GM12878 (cell line): Measurements from ENCODE around the gene CDH4. TPM values are rescaled to one million over a fixed set of nuclear protein-coding genes. Genes with fewer than 3 reads are reported as not detected.

ENCODE experiments used
- BMI1 ChIP-seq: fragments of 450-650 bp; IDR thresholded peaks from 2 replicates; pipeline ENCODE4 v1.6.1; 2016; ENCODE audit warnings: mild to moderate bottlenecking, moderate library complexity, borderline replicate concordance
- POLR2AphosphoS2 ChIP-seq: IDR thresholded peaks from 2 replicates; pipeline ENCODE4 v1.6.1; 2011; ENCODE audit warnings: low read depth, mild to moderate bottlenecking, low read length, improper control_type of control experiment, moderate library complexity
- SPI1 ChIP-seq: IDR thresholded peaks from 2 replicates; pipeline ENCODE4 v1.6.1; 2011; ENCODE audit warnings: low read depth, mild to moderate bottlenecking, low read length, moderate library complexity, borderline replicate concordance; ENCODE audit not compliant: insufficient read depth
- ZBED1 ChIP-seq: IDR thresholded peaks from 2 replicates; pipeline ENCODE4 v1.6.1; 2016; ENCODE audit warnings: borderline replicate concordance
- polyA plus RNA-seq, 11 experiments: library from polyadenylated mRNA; depleted of rRNA in 4 of 11; unstranded in 6 of 11; stranded (reverse) in 5 of 11; fragments of >200 nt; fragmentation: Nextera tagmentation in 4 of 11; fragmentation: Illumina TruSeq in 1 of 11; extraction: Ambion mirVana in 4 of 11; extraction: Trizol in 1 of 11; gene quantifications; 1 replicate in 1 of 11; 2 replicates in 10 of 11; pipeline versions ENCODE4 v1.2.1 to v1.2.3, GENCODE V29; 2011 to 2016; ENCODE audit warnings: inconsistent platforms in 2 of 11, missing spikeins in 2 of 11, low read depth in 1 of 11
- total RNA-seq, 4 experiments: library from RNA; depleted of rRNA in 3 of 4; stranded (reverse); fragments of >200 nt in 3 of 4; fragmentation: Illumina TruSeq in 1 of 4; extraction: Trizol in 1 of 4; gene quantifications; 2 replicates each; pipeline versions ENCODE4 v1.2.1 to v1.2.3, GENCODE V29; 2013 to 2021
- TF ChIP-seq, protein P1 (sequence below): IDR thresholded peaks from 2 replicates; pipeline ENCODE4 v1.6.1; 2011; ENCODE audit warnings: low read depth, low read length, improper control_type of control experiment, borderline replicate concordance
- TF ChIP-seq, protein P2 (sequence below): fragments of 450-650 bp; formaldehyde crosslinking; IDR thresholded peaks from 2 replicates; pipeline ENCODE4 v1.5.0; 2022; ENCODE audit warnings: mild to moderate bottlenecking, missing genetic modification characterization
- TF ChIP-seq, protein P3 (sequence below): fragments of 450-650 bp; IDR thresholded peaks from 2 replicates; pipeline ENCODE4 v1.6.1; 2016; ENCODE audit warnings: mild to moderate bottlenecking, moderate library complexity, borderline replicate concordance

The CDH4 gene
- total and polyA plus RNA-seq, 10 of the 15 experiments (the other 5 are each of a cell fraction or from before 2014, with no cell fraction given): not detected

DNA sequence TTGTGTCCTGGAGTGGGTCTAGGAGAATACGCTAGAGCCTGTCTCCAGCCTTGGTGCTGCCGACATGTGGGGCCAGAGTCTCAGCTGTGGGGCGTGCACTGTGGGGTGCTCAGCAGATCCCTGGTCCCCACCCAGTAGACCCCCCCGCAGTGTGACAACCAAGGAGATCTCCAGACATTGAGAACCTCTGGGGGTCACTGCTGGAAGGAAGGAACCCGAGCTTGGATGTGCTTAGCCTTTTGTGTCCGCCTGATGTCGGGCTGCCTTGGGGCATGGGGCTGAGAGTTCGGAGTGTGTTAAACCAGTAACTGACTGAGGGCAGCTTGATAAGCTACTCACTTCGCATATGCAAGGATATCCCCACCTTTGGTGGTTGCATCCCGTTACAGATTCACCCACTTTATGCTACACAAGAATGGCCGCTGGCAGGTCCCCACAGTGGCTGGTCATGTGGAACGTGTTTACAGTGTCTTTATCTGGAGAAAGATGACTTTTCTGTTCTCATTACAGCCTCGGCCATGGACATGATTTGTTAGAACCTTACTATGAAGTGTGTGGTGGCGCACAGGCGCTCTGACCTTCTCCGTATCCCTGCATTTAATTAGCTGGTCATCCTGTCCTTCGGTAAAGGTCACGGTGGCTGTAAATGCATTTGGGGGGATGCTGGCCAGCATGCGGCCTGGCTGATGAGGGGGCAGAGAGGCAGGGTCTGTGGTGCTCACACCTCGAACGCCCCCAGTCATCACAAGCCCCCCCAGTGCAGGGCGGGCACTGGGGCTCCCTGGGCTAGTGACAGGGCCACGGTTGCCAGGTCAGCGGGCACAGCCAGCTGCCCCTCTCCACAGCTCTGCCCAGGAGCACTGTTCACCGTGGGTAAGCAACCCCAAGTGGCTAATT lies 446.8 kb downstream of the CDH4 start (continued):
- no peak for TF ChIP-seq BMI1
- no peak for TF ChIP-seq ZBED1
- TF ChIP-seq, protein P1, sequence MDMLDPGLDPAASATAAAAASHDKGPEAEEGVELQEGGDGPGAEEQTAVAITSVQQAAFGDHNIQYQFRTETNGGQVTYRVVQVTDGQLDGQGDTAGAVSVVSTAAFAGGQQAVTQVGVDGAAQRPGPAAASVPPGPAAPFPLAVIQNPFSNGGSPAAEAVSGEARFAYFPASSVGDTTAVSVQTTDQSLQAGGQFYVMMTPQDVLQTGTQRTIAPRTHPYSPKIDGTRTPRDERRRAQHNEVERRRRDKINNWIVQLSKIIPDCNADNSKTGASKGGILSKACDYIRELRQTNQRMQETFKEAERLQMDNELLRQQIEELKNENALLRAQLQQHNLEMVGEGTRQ: no peak
- TF ChIP-seq SPI1: no peak
- TF ChIP-seq, protein P2, sequence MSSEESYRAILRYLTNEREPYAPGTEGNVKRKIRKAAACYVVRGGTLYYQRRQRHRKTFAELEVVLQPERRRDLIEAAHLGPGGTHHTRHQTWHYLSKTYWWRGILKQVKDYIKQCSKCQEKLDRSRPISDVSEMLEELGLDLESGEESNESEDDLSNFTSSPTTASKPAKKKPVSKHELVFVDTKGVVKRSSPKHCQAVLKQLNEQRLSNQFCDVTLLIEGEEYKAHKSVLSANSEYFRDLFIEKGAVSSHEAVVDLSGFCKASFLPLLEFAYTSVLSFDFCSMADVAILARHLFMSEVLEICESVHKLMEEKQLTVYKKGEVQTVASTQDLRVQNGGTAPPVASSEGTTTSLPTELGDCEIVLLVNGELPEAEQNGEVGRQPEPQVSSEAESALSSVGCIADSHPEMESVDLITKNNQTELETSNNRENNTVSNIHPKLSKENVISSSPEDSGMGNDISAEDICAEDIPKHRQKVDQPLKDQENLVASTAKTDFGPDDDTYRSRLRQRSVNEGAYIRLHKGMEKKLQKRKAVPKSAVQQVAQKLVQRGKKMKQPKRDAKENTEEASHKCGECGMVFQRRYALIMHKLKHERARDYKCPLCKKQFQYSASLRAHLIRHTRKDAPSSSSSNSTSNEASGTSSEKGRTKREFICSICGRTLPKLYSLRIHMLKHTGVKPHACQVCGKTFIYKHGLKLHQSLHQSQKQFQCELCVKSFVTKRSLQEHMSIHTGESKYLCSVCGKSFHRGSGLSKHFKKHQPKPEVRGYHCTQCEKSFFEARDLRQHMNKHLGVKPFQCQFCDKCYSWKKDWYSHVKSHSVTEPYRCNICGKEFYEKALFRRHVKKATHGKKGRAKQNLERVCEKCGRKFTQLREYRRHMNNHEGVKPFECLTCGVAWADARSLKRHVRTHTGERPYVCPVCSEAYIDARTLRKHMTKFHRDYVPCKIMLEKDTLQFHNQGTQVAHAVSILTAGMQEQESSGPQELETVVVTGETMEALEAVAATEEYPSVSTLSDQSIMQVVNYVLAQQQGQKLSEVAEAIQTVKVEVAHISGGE (CRISPR knock-in tag): no peak
- TF ChIP-seq, protein P3, sequence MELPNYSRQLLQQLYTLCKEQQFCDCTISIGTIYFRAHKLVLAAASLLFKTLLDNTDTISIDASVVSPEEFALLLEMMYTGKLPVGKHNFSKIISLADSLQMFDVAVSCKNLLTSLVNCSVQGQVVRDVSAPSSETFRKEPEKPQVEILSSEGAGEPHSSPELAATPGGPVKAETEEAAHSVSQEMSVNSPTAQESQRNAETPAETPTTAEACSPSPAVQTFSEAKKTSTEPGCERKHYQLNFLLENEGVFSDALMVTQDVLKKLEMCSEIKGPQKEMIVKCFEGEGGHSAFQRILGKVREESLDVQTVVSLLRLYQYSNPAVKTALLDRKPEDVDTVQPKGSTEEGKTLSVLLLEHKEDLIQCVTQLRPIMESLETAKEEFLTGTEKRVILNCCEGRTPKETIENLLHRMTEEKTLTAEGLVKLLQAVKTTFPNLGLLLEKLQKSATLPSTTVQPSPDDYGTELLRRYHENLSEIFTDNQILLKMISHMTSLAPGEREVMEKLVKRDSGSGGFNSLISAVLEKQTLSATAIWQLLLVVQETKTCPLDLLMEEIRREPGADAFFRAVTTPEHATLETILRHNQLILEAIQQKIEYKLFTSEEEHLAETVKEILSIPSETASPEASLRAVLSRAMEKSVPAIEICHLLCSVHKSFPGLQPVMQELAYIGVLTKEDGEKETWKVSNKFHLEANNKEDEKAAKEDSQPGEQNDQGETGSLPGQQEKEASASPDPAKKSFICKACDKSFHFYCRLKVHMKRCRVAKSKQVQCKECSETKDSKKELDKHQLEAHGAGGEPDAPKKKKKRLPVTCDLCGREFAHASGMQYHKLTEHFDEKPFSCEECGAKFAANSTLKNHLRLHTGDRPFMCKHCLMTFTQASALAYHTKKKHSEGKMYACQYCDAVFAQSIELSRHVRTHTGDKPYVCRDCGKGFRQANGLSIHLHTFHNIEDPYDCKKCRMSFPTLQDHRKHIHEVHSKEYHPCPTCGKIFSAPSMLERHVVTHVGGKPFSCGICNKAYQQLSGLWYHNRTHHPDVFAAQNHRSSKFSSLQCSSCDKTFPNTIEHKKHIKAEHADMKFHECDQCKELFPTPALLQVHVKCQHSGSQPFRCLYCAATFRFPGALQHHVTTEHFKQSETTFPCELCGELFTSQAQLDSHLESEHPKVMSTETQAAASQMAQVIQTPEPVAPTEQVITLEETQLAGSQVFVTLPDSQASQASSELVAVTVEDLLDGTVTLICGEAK: no peak
- no peak for TF ChIP-seq POLR2AphosphoS2
